CD14-positive monocyte (primary cell): ENCODE results near the gene CDCA3. TPM values are rescaled to one million over a fixed set of nuclear protein-coding genes. Genes with fewer than 3 reads are reported as not detected.
A peak's percentile ranks its signal among the peaks of the same experiment; 100 is the strongest.

Experiments used
- DNase-seq, 3 donors: peaks; one replicate each; pipeline ENCODE4 v3.0.0-alpha.2; 2011 to 2022
- H2AFZ ChIP-seq: 2 replicates; pipeline ENCODE4 v1.6.0; 2012; ENCODE audit warnings: mild to moderate bottlenecking, low read depth, low read length, inconsistent platforms; ENCODE audit not compliant: insufficient read depth, poor library complexity, severe bottlenecking
- H3K27ac ChIP-seq, 2 donors: 1 replicate in 1 of 2; 2 replicates in 1 of 2; pipeline ENCODE4 v1.5.1; 2012 to 2013; ENCODE audit warnings: low read length in 2 of 2, control low read depth in 1 of 2, inconsistent platforms in 1 of 2, low read depth in 1 of 2, mild to moderate bottlenecking in 1 of 2
- H3K27me3 ChIP-seq, 2 donors: one replicate each; pipeline versions ENCODE4 v1.6.0 to v1.6.1; 2011 to 2013; ENCODE audit warnings: low read length in 2 of 2; ENCODE audit not compliant: control insufficient read depth in 2 of 2, insufficient read depth in 2 of 2
- H3K36me3 ChIP-seq, 2 donors: replicated peaks in 1 of 2; 1 replicate in 1 of 2; 2 replicates in 1 of 2; pipeline versions ENCODE4 v1.5.1 to v1.6.1; 2012 to 2013; ENCODE audit warnings: low read length in 2 of 2, control low read depth in 1 of 2, inconsistent platforms in 1 of 2, mild to moderate bottlenecking in 1 of 2; ENCODE audit not compliant: insufficient read depth in 2 of 2, control insufficient read depth in 1 of 2
- H3K4me1 ChIP-seq, 2 donors: 1 replicate in 1 of 2; 2 replicates in 1 of 2; pipeline versions ENCODE4 v1.5.1 to v1.6.1; 2012 to 2013; ENCODE audit warnings: low read length in 2 of 2, control low read depth in 1 of 2, inconsistent platforms in 1 of 2, mild to moderate bottlenecking in 1 of 2, moderate library complexity in 1 of 2; ENCODE audit not compliant: insufficient read depth in 2 of 2, control insufficient read depth in 1 of 2
- H3K4me2 ChIP-seq: replicated peaks from 2 replicates; pipeline ENCODE3; 2012; ENCODE audit warnings: low read length, moderate library complexity, mild to moderate bottlenecking; ENCODE audit not compliant: poor library complexity, severe bottlenecking; ENCODE audit errors: extremely low read depth
- H3K4me3 ChIP-seq, 3 experiments: fragments of 200-600 bp in 1 of 3; sonication (generic) in 1 of 3; replicated peaks in 1 of 3; 1 replicate in 2 of 3; 2 replicates in 1 of 3; pipeline ENCODE4 v1.5.1; 2011 to 2013; ENCODE audit warnings: low read length in 3 of 3, mild to moderate bottlenecking in 3 of 3, control low read depth in 2 of 3, low read depth in 2 of 3, inconsistent platforms in 1 of 3, moderate library complexity in 1 of 3
- H3K79me2 ChIP-seq: 2 replicates; pipeline ENCODE4 v1.6.0; 2012; ENCODE audit warnings: mild to moderate bottlenecking, control low read depth, inconsistent platforms, low read length, moderate library complexity; ENCODE audit not compliant: insufficient read depth
- H3K9ac ChIP-seq: 2 replicates; pipeline ENCODE4 v1.6.0; 2017; ENCODE audit warnings: low read length, mild to moderate bottlenecking; ENCODE audit not compliant: insufficient read depth, poor library complexity, severe bottlenecking
- H3K9me3 ChIP-seq, 2 donors: replicated peaks in 1 of 2; 1 replicate in 1 of 2; 2 replicates in 1 of 2; pipeline versions ENCODE4 v1.5.1 to v1.6.1; 2012 to 2013; ENCODE audit warnings: low read length in 2 of 2, control low read depth in 1 of 2; ENCODE audit not compliant: control insufficient read depth in 1 of 2, insufficient read depth in 1 of 2
- H4K20me1 ChIP-seq: 2 replicates; pipeline ENCODE4 v1.6.0; 2012; ENCODE audit warnings: mild to moderate bottlenecking, low read length, control low read depth, moderate library complexity; ENCODE audit not compliant: insufficient read depth
- H3K27ac Mint-ChIP-seq, 7 donors: one replicate each; pipeline ENCODE4 v1.8.0; 2020; ENCODE audit warnings: mild to moderate bottlenecking in 7 of 7, mixed read lengths in 7 of 7, moderate library complexity in 6 of 7, inconsistent platforms in 2 of 7
- H3K27me3 Mint-ChIP-seq, 3 donors: one replicate each; pipeline ENCODE4 v1.8.0; 2021 to 2022; ENCODE audit warnings: low read depth in 3 of 3, mild to moderate bottlenecking in 3 of 3, mixed read lengths in 3 of 3, moderate library complexity in 3 of 3, inconsistent platforms in 1 of 3
- H3K36me3 Mint-ChIP-seq, 2 donors: one replicate each; pipeline ENCODE4 v1.8.0; 2020; ENCODE audit warnings: mixed read lengths in 2 of 2, inconsistent platforms in 1 of 2, mild to moderate bottlenecking in 1 of 2
- H3K4me1 Mint-ChIP-seq: one replicate; pipeline ENCODE4 v1.8.0; 2020; ENCODE audit warnings: mild to moderate bottlenecking, mixed read lengths
- H3K4me3 Mint-ChIP-seq, 2 donors: one replicate each; pipeline ENCODE4 v1.8.0; 2020; ENCODE audit warnings: mild to moderate bottlenecking in 2 of 2, mixed read lengths in 2 of 2, moderate library complexity in 1 of 2
- H3K9me3 Mint-ChIP-seq, 7 donors: one replicate each; pipeline ENCODE4 v1.8.0; 2020 to 2022; ENCODE audit warnings: mixed read lengths in 7 of 7, mild to moderate bottlenecking in 6 of 7, moderate library complexity in 6 of 7, inconsistent platforms in 2 of 7
- CTCF ChIP-seq: fragments of 200-600 bp; IDR thresholded peaks from one replicate; pipeline ENCODE4 v1.8.0; 2022; ENCODE audit warnings: antibody characterized with exemption, mild to moderate bottlenecking
- WGBS: methylation state at CpG from one replicate; pipeline ENCODE4 v1.1.5; 2013; ENCODE audit warnings: missing lambda C conversion rate; ENCODE audit not compliant: insufficient coverage; 5-methylcytosine and 5-hydroxymethylcytosine counted together
- intact Hi-C, 2 donors: fragments of 100-400 bp; cut with micrococcal nuclease; formaldehyde crosslinking; loops; one replicate each; pipeline versions ENCODE4 v1.15.0 to v1.15.1; 2023
- polyA plus RNA-seq, 3 donors: library from polyadenylated mRNA; depleted of rRNA in 1 of 3; unstranded in 2 of 3; stranded (reverse) in 1 of 3; fragments of 300-500 nt in 2 of 3; fragments of >200 nt in 1 of 3; fragmentation: Illumina TruSeq in 2 of 3; gene quantifications; 1 replicate in 2 of 3; 2 replicates in 1 of 3; pipeline ENCODE4 v1.2.3, GENCODE V29; 2012 to 2021

Gene CDCA3
- polyA plus RNA-seq, 3 donors, result 0.57 to 0.61 (median 0.59) TPM

GRCh38 chr12:6807170-6807569 is 43.9 kb downstream of the CDCA3 start:
- Histone ChIP-seq H3K9ac (no peak overlapping the region), H3K4me2 (no peak overlapping the region), H3K27ac (no peak overlapping the region), H3K9me3 (no peaks in the 10 kb centered on the region), H4K20me1 (peaks cover 66% of the 10 kb centered on the region), H3K36me3 (peaks cover 42 to 55% of the 10 kb centered on the region in 2 donors), H3K4me3 (no peak overlapping the region), H3K27me3 (no peaks in the 10 kb centered on the region), H3K4me1 (peaks cover 3 to 4% of the 10 kb centered on the region in 2 donors), H2AFZ (no peak overlapping the region), H3K79me2 (no peaks in the 10 kb centered on the region)
- H3K27me3 Mint-ChIP-seq, result no peaks in the 10 kb centered on the region
- H3K9me3 Mint-ChIP-seq, result peaks cover 0 to 11% (median 2%) of the 10 kb centered on the region in 7 donors
- H3K4me3 Mint-ChIP-seq, result no peak overlapping the region
- WGBS, result no CpG with 5 or more reads among the region's 1 CpG
- TF ChIP-seq CTCF, result no peak
- H3K4me1 Mint-ChIP-seq, result peaks cover 5% of the 10 kb centered on the region
- intact Hi-C loops, result no loop called here
- no peak overlapping the region for H3K27ac Mint-ChIP-seq
- no peak for DNase-seq
- peaks cover 45 to 68% of the 10 kb centered on the region in 2 donors for H3K36me3 Mint-ChIP-seq

GRCh38 chr12:6799147-6799546 is 51.9 kb downstream of the CDCA3 start:
- H3K4me1 Mint-ChIP-seq, result peaks cover 7% of the 10 kb centered on the region
- H3K27me3 ChIP-seq, result no peaks in the 10 kb centered on the region

More at GRCh38 chr12:6799147-6799546, 51.9 kb downstream of the CDCA3 start:
- intact Hi-C loops, result no loop called here
- no peak overlapping the region for H2AFZ ChIP-seq
- no peak for DNase-seq
- H3K4me3 ChIP-seq, result no peak overlapping the region
- peaks cover 29% of the 10 kb centered on the region for H3K79me2 ChIP-seq
- no peaks in the 10 kb centered on the region for H3K9me3 ChIP-seq
- no peak for TF ChIP-seq CTCF
- Mint-ChIP-seq H3K27me3 (peaks cover 0 to 1% (median 0%) of the 10 kb centered on the region in 3 donors), H3K4me3 (no peak overlapping the region), H3K9me3 (peaks cover 0 to 12% (median 3%) of the 10 kb centered on the region in 7 donors), H3K27ac (peak overlapping the region in 1 of 7 donors; percentile 66), H3K36me3 (peaks cover 72 to 87% of the 10 kb centered on the region in 2 donors)
- no peaks in the 10 kb centered on the region for H3K4me1 ChIP-seq
- 100% methylated on average over 2 of the region's 5 CpGs for WGBS
- no peak overlapping the region for H3K27ac ChIP-seq
- peaks cover 68 to 89% of the 10 kb centered on the region in 2 donors for H3K36me3 ChIP-seq
- H3K4me2 ChIP-seq, result no peak overlapping the region
- H4K20me1 ChIP-seq, result peaks cover 87% of the 10 kb centered on the region
- no peak overlapping the region for H3K9ac ChIP-seq

Other genes with a start within 250 kb of the CDCA3 start
- 10 to 100 TPM in 2 of 3 donors, 1 to 10 TPM in 1; 9.9 to 74.2 (median 16.2) TPM for gene CHD4, start 243.9 kb downstream of the CDCA3 start, polyA plus RNA-seq
- under 1 TPM; 0.11 to 0.18 (median 0.14) TPM for gene LPAR5, start 215.3 kb downstream of the CDCA3 start, polyA plus RNA-seq
- gene ACRBP, start 203.9 kb downstream of the CDCA3 start, polyA plus RNA-seq, result 10 to 100 TPM; 10.2 to 28.3 (median 10.3) TPM
- gene ING4, start 188.2 kb downstream of the CDCA3 start, polyA plus RNA-seq, result 10 to 100 TPM; 62.2 to 67.1 (median 64.0) TPM
- gene ZNF384, start 161.9 kb downstream of the CDCA3 start, polyA plus RNA-seq, result 10 to 100 TPM in 2 of 3 donors, 1 to 10 TPM in 1; 9.6 to 87.0 (median 10.9) TPM
- gene PIANP, start 150.5 kb downstream of the CDCA3 start, polyA plus RNA-seq, result not detected
- gene COPS7A, start 127.2 kb downstream of the CDCA3 start, polyA plus RNA-seq, result 10 to 100 TPM; 70.1 to 77.1 (median 72.3) TPM
- 100 to 1,000 TPM; 113 to 211 (median 140) TPM for gene MLF2, start 98.1 kb downstream of the CDCA3 start, polyA plus RNA-seq
- 1 to 10 TPM; 2.4 to 9.7 (median 2.6) TPM for gene PTMS, start 84.9 kb downstream of the CDCA3 start, polyA plus RNA-seq
- gene LAG3, start 78.8 kb downstream of the CDCA3 start, polyA plus RNA-seq, result under 1 TPM in 1 of 3 donors, not detected in 2; 0.04 TPM
- gene CD4, start 61.8 kb downstream of the CDCA3 start, polyA plus RNA-seq, result 100 to 1,000 TPM; 261 to 371 (median 269) TPM
- 10 to 100 TPM; 15.1 to 81.7 (median 16.0) TPM for gene GPR162, start 29.5 kb downstream of the CDCA3 start, polyA plus RNA-seq
- under 1 TPM in 1 of 3 donors, not detected in 2; 0.56 TPM for gene P3H3, start 22.9 kb downstream of the CDCA3 start, polyA plus RNA-seq
- under 1 TPM in 1 of 3 donors, not detected in 2; 0.31 TPM for gene GNB3, start 10.4 kb downstream of the CDCA3 start, polyA plus RNA-seq
- gene USP5, start 864 bp upstream of the CDCA3 start, polyA plus RNA-seq, result 10 to 100 TPM; 28.0 to 32.4 (median 29.9) TPM
- gene TPI1, start 16.2 kb upstream of the CDCA3 start, polyA plus RNA-seq, result 100 to 1,000 TPM; 446 to 839 (median 764) TPM
- 1 to 10 TPM; 4.7 to 6.9 (median 6.6) TPM for gene SPSB2, start 22.0 kb upstream of the CDCA3 start, polyA plus RNA-seq
- 1 to 10 TPM; 4.9 to 6.8 (median 5.1) TPM for gene LRRC23, start 53.5 kb upstream of the CDCA3 start, polyA plus RNA-seq
- under 1 TPM; 0.09 to 0.43 (median 0.19) TPM for gene ENO2, start 63.3 kb upstream of the CDCA3 start, polyA plus RNA-seq
- gene ATN1, start 76.7 kb upstream of the CDCA3 start, polyA plus RNA-seq, result 10 to 100 TPM in 1 of 3 donors, under 1 TPM in 1, not detected in 1; 0.40 to 10.6 TPM
- gene RNU7-1, start 92.5 kb upstream of the CDCA3 start, polyA plus RNA-seq, result not detected
- gene C12orf57, start 92.7 kb upstream of the CDCA3 start, polyA plus RNA-seq, result 10 to 100 TPM; 19.1 to 59.2 (median 24.2) TPM
- gene PTPN6, start 100.1 kb upstream of the CDCA3 start, polyA plus RNA-seq, result 100 to 1,000 TPM; 449 to 764 (median 562) TPM
- gene PHB2, start 119.4 kb upstream of the CDCA3 start, polyA plus RNA-seq, result 100 to 1,000 TPM in 1 of 3 donors, 10 to 100 TPM in 2; 90.6 to 158 (median 91.9) TPM
- 10 to 100 TPM in 2 of 3 donors, 1 to 10 TPM in 1; 9.8 to 35.3 (median 33.1) TPM for gene EMG1, start 119.6 kb upstream of the CDCA3 start, polyA plus RNA-seq
- 10 to 100 TPM; 50.9 to 62.7 (median 54.1) TPM for gene LPCAT3, start 167.2 kb upstream of the CDCA3 start, polyA plus RNA-seq
- gene C1S, start 209.4 kb upstream of the CDCA3 start, polyA plus RNA-seq, result under 1 TPM in 1 of 3 donors, not detected in 2; 1.00 TPM
- under 1 TPM in 2 of 3 donors, not detected in 1; 0.14 to 0.88 TPM for gene C1R, start 241.2 kb upstream of the CDCA3 start, polyA plus RNA-seq